GM19035 (cell line): ENCODE data around the gene ALPK3.
A peak's percentile ranks its signal among the peaks of the same experiment; 100 is the strongest.

ENCODE experiments used
- ATAC-seq: cut with Tn5 transposase; IDR thresholded peaks from one replicate; pipeline ENCODE4 v1.9.1; 2021; ENCODE audit not compliant: unreplicated experiment

Gene ALPK3

GRCh38 chr15:84914351-84914750 lies 97.2 kb downstream of the ALPK3 start:
- ATAC-seq = no peak

- peak; percentile 97 for ATAC-seq
These were observed 97.9 kb downstream of the ALPK3 start for GRCh38 chr15:84914909-84915605.

GRCh38 chr15:84915606-84915958 lies 98.4 kb downstream of the ALPK3 start:
- ATAC-seq = no peak

DNA sequence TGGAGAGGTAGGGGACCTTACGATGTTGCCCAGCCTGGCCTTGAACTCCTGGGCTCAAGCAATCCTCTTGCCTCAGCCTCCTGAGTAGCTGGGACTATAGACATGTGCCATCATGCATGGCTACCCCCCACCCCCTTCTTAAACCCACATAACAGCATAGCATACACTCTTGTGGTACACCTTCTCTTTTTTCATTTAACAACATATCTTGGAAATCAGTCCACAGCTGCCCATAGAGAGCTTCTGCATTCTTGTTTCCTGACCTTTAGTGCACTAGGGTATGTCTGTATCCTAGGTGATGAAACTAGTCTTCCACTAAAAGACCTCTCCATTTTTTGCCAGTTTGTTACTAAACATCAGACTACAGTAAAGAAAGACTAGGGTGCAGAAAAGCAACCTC lies 100.3 kb downstream of the ALPK3 start:
- no peak for ATAC-seq

- no peak for ATAC-seq
These were observed 102.0 kb downstream of the ALPK3 start for GRCh38 chr15:84919106-84919667.

DNA sequence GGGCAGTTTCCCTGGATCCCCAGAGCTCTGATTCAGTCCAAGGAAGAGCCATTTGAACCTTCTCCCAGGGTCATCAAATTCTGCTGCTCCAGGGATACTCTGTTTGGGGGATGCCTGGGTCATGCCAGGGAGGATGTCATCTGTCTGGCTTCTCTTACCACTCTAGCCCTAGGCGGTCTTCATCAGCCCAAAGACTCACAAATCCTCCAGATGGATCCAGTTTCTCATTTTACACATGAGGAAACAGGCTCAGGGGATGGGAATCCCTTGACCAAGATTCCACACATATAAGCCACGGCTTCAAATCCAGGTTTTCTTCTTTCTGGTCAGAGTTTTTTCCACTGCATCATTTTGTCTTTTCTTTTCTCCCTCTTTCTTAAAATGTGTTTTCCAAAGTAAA lies 104.0 kb downstream of the ALPK3 start:
- ATAC-seq = no peak

DNA sequence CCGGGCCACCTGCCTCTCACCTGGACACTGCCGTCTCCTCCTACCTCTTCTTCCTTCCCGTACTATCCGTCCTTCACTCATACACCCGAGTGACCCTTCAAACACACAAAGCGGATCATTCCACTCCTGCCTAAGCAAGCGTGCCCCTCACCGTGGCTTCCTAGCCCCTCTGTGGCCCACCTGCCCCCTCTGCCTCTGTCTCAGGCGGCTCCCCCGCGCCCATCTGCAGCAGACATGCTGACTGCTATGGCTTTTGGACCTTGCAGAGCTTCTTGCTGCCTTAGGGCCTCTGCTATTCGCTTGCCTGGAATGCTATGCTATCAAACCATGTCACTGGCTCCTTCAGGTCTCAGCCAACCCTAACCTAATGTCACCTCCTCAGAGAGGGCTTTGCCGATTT lies 105.4 kb downstream of the ALPK3 start:
- ATAC-seq = no peak
